HCT116 (cell line): Measurements from ENCODE around the gene TTLL11. TPM values are rescaled to one million over a fixed set of nuclear protein-coding genes. Genes with fewer than 3 reads are reported as not detected.

ENCODE experiments used
- ATAC-seq: fragments of 200-7000 bp; cut with Tn5 transposase; 2 replicates; pipeline ENCODE4 v1.9.1; 2020; ENCODE audit warnings: mild to moderate bottlenecking, moderate library complexity
- BruUV-seq: library from RNA; stranded (reverse); fragments of 400-500 nt; replicated peaks from 2 replicates; lab custom pipeline; 2021; lab: Mats Ljungman, UMichigan
- CTCF ChIA-PET: fragments of 300-600 bp; sonication (Branson Sonifier 250); formaldehyde crosslinking; loops from one replicate; lab custom pipeline; 2021; ENCODE audit warnings: antibody characterized with exemption; lab: Charles Lee
- POLR2A ChIA-PET: fragments of 300-600, 350-600 bp; sonication (Branson Sonifier 250); formaldehyde crosslinking; loops from one replicate; lab custom pipeline; 2021; ENCODE audit warnings: antibody characterized with exemption; lab: Charles Lee
- RAD21 ChIA-PET, 2 experiments: fragments of 300-600 bp; sonication (Branson Sonifier 250); formaldehyde crosslinking; loops; one replicate each; lab custom pipeline; 2023; ENCODE audit warnings: low total read pairs in 2 of 2; ENCODE audit not compliant: uncharacterized antibody in 2 of 2, unreplicated experiment in 2 of 2, low non-redundant PET in 1 of 2; lab: Charles Lee
- DNase-seq: peaks from one replicate; pipeline ENCODE4 v3.0.0-alpha.2; 2010; ENCODE audit warnings: low read depth, low spot score
- H2AFZ ChIP-seq: fragments of 200-600 bp; shearing (Covaris generic), sonication (generic); 2 replicates; pipeline ENCODE4 v1.6.1; 2017; ENCODE audit warnings: low read depth, mixed run types, mixed read lengths, antibody characterized with exemption, low read length; ENCODE audit not compliant: poor library complexity, severe bottlenecking
- H3K27ac ChIP-seq: 2 replicates; pipeline ENCODE4 v1.5.1; 2012; ENCODE audit warnings: low read depth, low read length
- H3K27me3 ChIP-seq: fragments of 200-600 bp; sonication (generic); 2 replicates; pipeline ENCODE4 v1.6.1; 2016; ENCODE audit warnings: mixed run types, low read length, mixed read lengths; ENCODE audit not compliant: insufficient read depth
- H3K36me3 ChIP-seq, 2 experiments: fragments of 200-500 bp in 1 of 2; fragments of 200-600 bp in 1 of 2; sonication (Bioruptor generic) in 1 of 2; sonication (generic) in 1 of 2; 2 replicates each; pipeline versions ENCODE4 v1.5.1 to v1.6.1; 2014 to 2016; ENCODE audit warnings: low read length in 2 of 2, inconsistent platforms in 1 of 2, mixed read lengths in 1 of 2, mixed run types in 1 of 2; ENCODE audit not compliant: insufficient read depth in 2 of 2, control insufficient read depth in 1 of 2
- H3K4me1 ChIP-seq, 2 experiments: fragments of 200-600 bp in 1 of 2; sonication (generic) in 1 of 2; 2 replicates each; pipeline versions ENCODE4 v1.5.1 to v1.6.1; 2012 to 2017; ENCODE audit warnings: low read length in 2 of 2, inconsistent platforms in 1 of 2, mild to moderate bottlenecking in 1 of 2, mixed read lengths in 1 of 2, mixed run types in 1 of 2, moderate library complexity in 1 of 2; ENCODE audit not compliant: insufficient read depth in 2 of 2, control insufficient read depth in 1 of 2
- H3K4me2 ChIP-seq: fragments of 200-600 bp; sonication (generic); 2 replicates; pipeline ENCODE4 v1.6.1; 2017; ENCODE audit warnings: mixed run types, low read length, mixed read lengths
- H3K4me3 ChIP-seq, 2 experiments: fragments of 200-600 bp in 1 of 2; sonication (generic) in 1 of 2; replicated peaks in 1 of 2; 2 replicates each; pipeline ENCODE4 v1.5.1; 2011 to 2016; ENCODE audit warnings: low read length in 2 of 2, control low read depth in 1 of 2, low read depth in 1 of 2, mild to moderate bottlenecking in 1 of 2, mixed read lengths in 1 of 2, mixed run types in 1 of 2
- H3K79me2 ChIP-seq: fragments of 200-600 bp; sonication (generic); 2 replicates; pipeline ENCODE4 v1.6.1; 2017; ENCODE audit warnings: mild to moderate bottlenecking, mixed run types, low read length, moderate library complexity, mixed read lengths; ENCODE audit not compliant: insufficient read depth
- H3K9ac ChIP-seq: fragments of 200-600 bp; sonication (generic); 2 replicates; pipeline ENCODE4 v1.6.1; 2016; ENCODE audit warnings: low read length, mixed read lengths
- H3K9me2 ChIP-seq: fragments of 200-600 bp; sonication (generic), shearing (Covaris generic); 2 replicates; pipeline ENCODE4 v1.6.1; 2017; ENCODE audit warnings: mixed run types, mild to moderate bottlenecking, moderate library complexity; ENCODE audit not compliant: insufficient read depth
- H3K9me3 ChIP-seq, 2 experiments: fragments of 200-500 bp in 1 of 2; fragments of 200-600 bp in 1 of 2; sonication (Bioruptor generic) in 1 of 2; sonication (generic) in 1 of 2; 2 replicates each; pipeline ENCODE4 v1.6.1; 2014 to 2017; ENCODE audit warnings: low read length in 2 of 2, mixed read lengths in 2 of 2, inconsistent platforms in 1 of 2, low read depth in 1 of 2, mild to moderate bottlenecking in 1 of 2, mixed run types in 1 of 2, moderate library complexity in 1 of 2; ENCODE audit not compliant: control insufficient read depth in 1 of 2, insufficient read depth in 1 of 2
- H4K20me1 ChIP-seq: fragments of 200-600 bp; sonication (generic), shearing (Covaris generic); 2 replicates; pipeline ENCODE4 v1.6.1; 2017; ENCODE audit warnings: mixed run types, mild to moderate bottlenecking, moderate library complexity; ENCODE audit not compliant: insufficient read depth
- ATF3 ChIP-seq: IDR thresholded peaks from 2 replicates; pipeline ENCODE4 v1.6.1; 2012
- CBX3 ChIP-seq: IDR thresholded peaks from 2 replicates; pipeline ENCODE4 v1.6.1; 2012; ENCODE audit warnings: low read depth
- CEBPB ChIP-seq: IDR thresholded peaks from 2 replicates; pipeline ENCODE4 v1.6.1; 2012; ENCODE audit warnings: low read depth
- EZH2 ChIP-seq: fragments of 200-600 bp; sonication (generic); IDR thresholded peaks from 2 replicates; pipeline ENCODE4 v1.6.1; 2017; ENCODE audit warnings: antibody characterized with exemption, mixed run types
- EZH2phosphoT487 ChIP-seq: fragments of 200-600 bp; IDR thresholded peaks from 2 replicates; pipeline ENCODE4 v1.6.1; 2018; ENCODE audit warnings: antibody characterized with exemption, borderline replicate concordance
- MAX ChIP-seq: IDR thresholded peaks from 2 replicates; pipeline ENCODE4 v1.6.1; 2012
- SIN3A ChIP-seq: IDR thresholded peaks from 2 replicates; pipeline ENCODE4 v1.6.1; 2012; ENCODE audit warnings: low read depth
- SP1 ChIP-seq: IDR thresholded peaks from 2 replicates; pipeline ENCODE4 v1.6.1; 2012; ENCODE audit warnings: low read depth
- SRF ChIP-seq: IDR thresholded peaks from 2 replicates; pipeline ENCODE4 v1.6.1; 2012; ENCODE audit warnings: low read depth
- YY1 ChIP-seq: IDR thresholded peaks from 2 replicates; pipeline ENCODE4 v1.6.1; 2011; ENCODE audit warnings: low read length, low read depth, moderate library complexity, mild to moderate bottlenecking; ENCODE audit not compliant: insufficient replicate concordance; ENCODE audit errors: extremely low read depth
- ZFX ChIP-seq: fragments of 450-650 bp; IDR thresholded peaks from 2 replicates; pipeline ENCODE4 v1.6.1; 2017
- intact Hi-C: fragments of 100-400 bp; cut with micrococcal nuclease; formaldehyde crosslinking; loops from 2 replicates; pipeline ENCODE4 v1.10.0; 2022
- total RNA-seq: library from RNA; stranded (reverse); gene quantifications from one replicate; pipeline ENCODE4 v1.2.1, GENCODE V29; 2021; ENCODE audit not compliant: unreplicated experiment

TTLL11 gene
- total RNA-seq, 1 experiment from 2014 or later = 2.2 TPM

GRCh38 chr9:122102156-122102555 lies 9.0 kb upstream of the TTLL11 start:
- Histone ChIP-seq H4K20me1 (no peaks in the 10 kb centered on the region), H3K36me3 (no peaks in the 10 kb centered on the region), H3K27ac (no peak overlapping the region), H3K4me3 (no peak overlapping the region), H3K9me2 (no peaks in the 10 kb centered on the region), H3K9me3 (peaks cover 0 to 3% of the 10 kb centered on the region in 2 experiments; a peak in 1 of 4 replicates), H3K27me3 (no peaks in the 10 kb centered on the region), H3K79me2 (no peaks in the 10 kb centered on the region), H2AFZ (no peak overlapping the region), H3K4me2 (no peak overlapping the region), H3K9ac (no peak overlapping the region), H3K4me1 (no peaks in the 10 kb centered on the region)
- BruUV-seq = no TSS peak
- ATAC-seq (no peak), DNase-seq (no peak)
- TF ChIP-seq ATF3 (no peak), EZH2 (no peak), SIN3A (no peak)
- CTCF ChIA-PET = interaction anchor here (1.0 to 2.2 kb wide), 3 partner anchors 21 to 248 kb away, joined by 3 to 5 read pairs (median 5); no protein-coding TSS in a partner anchor
- POLR2A ChIA-PET = no interaction called here
- intact Hi-C loops = no loop called here
- RAD21 ChIA-PET = no interaction called here

GRCh38 chr9:122100756-122101155 lies 7.6 kb upstream of the TTLL11 start:
- H2AFZ ChIP-seq = no peak overlapping the region
- ATAC-seq (no peak), DNase-seq (no peak)
- no peak overlapping the region for H3K27ac ChIP-seq
- H3K9me3 ChIP-seq = peaks cover 0 to 3% of the 10 kb centered on the region in 2 experiments; a peak in 1 of 4 replicates
- H3K36me3 ChIP-seq = no peaks in the 10 kb centered on the region
- BruUV-seq = no TSS peak
- intact Hi-C loops = no loop called here
- no peaks in the 10 kb centered on the region for H3K9me2 ChIP-seq
- H3K27me3 ChIP-seq = no peaks in the 10 kb centered on the region
- ChIA-PET POLR2A (no interaction called here), RAD21 (no interaction called here), CTCF (interaction anchor here (1.5 to 2.2 kb wide), 2 partner anchors 22 to 250 kb away, joined by 5 read pairs; no protein-coding TSS in a partner anchor)
- no peak overlapping the region for H3K4me2 ChIP-seq
- no peak for TF ChIP-seq MAX
- TF ChIP-seq SIN3A = no peak
- no peak for TF ChIP-seq CBX3
- TF ChIP-seq CEBPB = no peak
- no peak for TF ChIP-seq YY1
- TF ChIP-seq SRF = no peak
- no peak for TF ChIP-seq ZFX
- TF ChIP-seq EZH2phosphoT487 = no peak
- no peak for TF ChIP-seq SP1
- H3K4me1 ChIP-seq = no peaks in the 10 kb centered on the region
- no peak overlapping the region for H3K9ac ChIP-seq
- no peaks in the 10 kb centered on the region for H3K79me2 ChIP-seq
- H3K4me3 ChIP-seq = no peak overlapping the region
- no peaks in the 10 kb centered on the region for H4K20me1 ChIP-seq
